Activated T-cell treated with anti-CD3 and anti-CD28 coated beads, Interleukin-2, amount 50 U/mL, for 24 hours (primary cell): Measurements from ENCODE around the gene PTPRM.

ENCODE experiments used
- DNase-seq: peaks from one replicate; pipeline ENCODE4 v3.0.0-alpha.2; 2020
- H3K27ac Mint-ChIP-seq: 2 replicates; pipeline ENCODE4 v1.8.0; 2020; ENCODE audit warnings: mild to moderate bottlenecking, mixed read lengths
- H3K27me3 Mint-ChIP-seq: 2 replicates; pipeline ENCODE4 v1.8.0; 2020; ENCODE audit warnings: mixed read lengths
- H3K36me3 Mint-ChIP-seq: 2 replicates; pipeline ENCODE4 v1.8.0; 2020; ENCODE audit warnings: low read depth, mixed read lengths
- H3K4me1 Mint-ChIP-seq: 2 replicates; pipeline ENCODE4 v1.8.0; 2020; ENCODE audit warnings: low read depth, mixed read lengths
- H3K4me3 Mint-ChIP-seq: 2 replicates; pipeline ENCODE4 v1.8.0; 2020; ENCODE audit warnings: mild to moderate bottlenecking, moderate library complexity, mixed read lengths
- H3K9me3 Mint-ChIP-seq: 2 replicates; pipeline ENCODE4 v1.8.0; 2020; ENCODE audit warnings: mixed read lengths

Gene PTPRM

DNA sequence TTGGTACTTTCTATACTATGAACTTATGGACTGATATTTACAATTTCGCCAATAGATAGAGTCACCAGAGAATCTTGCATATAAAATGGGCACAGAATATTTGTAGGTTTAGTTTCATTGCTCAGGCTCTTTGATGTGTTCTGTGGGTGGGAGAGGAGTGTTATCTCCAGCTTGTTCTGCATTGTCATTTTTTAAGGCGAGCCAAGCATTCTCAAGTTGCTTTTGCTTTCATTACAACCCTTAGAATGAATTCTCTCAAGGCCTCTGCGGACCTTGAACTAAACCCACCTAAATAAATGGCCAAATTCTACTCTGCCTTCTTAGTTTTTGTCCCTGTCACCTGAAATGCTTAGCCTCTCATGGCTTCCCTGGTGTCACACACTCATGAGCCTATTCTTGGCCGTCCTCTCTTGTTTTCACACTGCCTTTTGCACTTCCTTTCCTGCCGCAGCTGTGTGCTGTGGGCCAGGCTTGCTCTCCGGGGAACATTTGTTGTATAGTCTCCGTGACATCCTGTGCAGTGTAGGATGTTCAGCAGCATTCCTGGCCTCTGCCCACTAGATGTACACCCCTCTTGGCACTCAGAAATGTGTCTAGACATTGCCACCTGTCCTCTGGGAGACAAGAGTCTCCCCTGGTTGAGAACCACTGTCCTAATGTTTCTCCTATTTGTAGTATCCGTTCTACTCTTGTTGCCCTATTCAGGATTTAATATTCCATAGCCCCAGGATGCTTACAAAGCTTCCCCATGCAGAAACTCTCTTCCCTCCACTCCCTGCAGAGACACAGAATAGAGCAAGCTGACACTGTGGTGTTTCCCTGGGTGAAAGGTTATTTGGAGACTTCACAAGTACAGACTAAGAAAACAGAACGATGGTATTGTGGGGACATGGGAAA is 255.6 kb downstream of the PTPRM start:
- H3K36me3 Mint-ChIP-seq, result no peaks in the 10 kb centered on the region
- no peak overlapping the region for H3K4me3 Mint-ChIP-seq
- H3K4me1 Mint-ChIP-seq, result no peaks in the 10 kb centered on the region
- no peak for DNase-seq
- H3K9me3 Mint-ChIP-seq, result no peaks in the 10 kb centered on the region
- H3K27ac Mint-ChIP-seq, result no peak overlapping the region
- H3K27me3 Mint-ChIP-seq, result no peaks in the 10 kb centered on the region

DNA sequence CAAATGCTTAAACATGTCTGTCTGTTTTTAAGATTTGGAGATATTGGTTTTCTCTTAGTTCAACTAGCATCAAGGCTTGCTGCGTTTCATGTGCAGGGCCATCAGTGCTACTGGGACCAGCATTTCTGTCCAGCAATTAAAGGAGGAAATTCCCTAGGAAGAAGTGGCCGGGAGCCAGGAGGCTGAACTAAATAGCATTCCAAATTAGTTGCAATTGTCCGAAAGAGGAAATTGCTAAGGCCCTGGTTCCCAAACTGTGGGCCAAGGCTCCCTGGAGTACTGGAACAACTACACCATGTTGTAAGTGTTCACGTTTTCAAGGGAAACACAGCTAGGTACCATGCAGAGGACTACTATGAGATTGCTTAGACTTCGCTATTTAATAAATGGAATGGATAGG is 257.9 kb downstream of the PTPRM start:
- Mint-ChIP-seq H3K9me3 (no peaks in the 10 kb centered on the region), H3K4me3 (no peak overlapping the region)

GRCh38 chr18:7830468-7830867 is 263.4 kb downstream of the PTPRM start:
- no peaks in the 10 kb centered on the region for H3K36me3 Mint-ChIP-seq
- peaks cover 8% of the 10 kb centered on the region for H3K9me3 Mint-ChIP-seq
- no peaks in the 10 kb centered on the region for H3K4me1 Mint-ChIP-seq
- no peak overlapping the region for H3K4me3 Mint-ChIP-seq
- no peak overlapping the region for H3K27ac Mint-ChIP-seq
- H3K27me3 Mint-ChIP-seq, result no peaks in the 10 kb centered on the region
- DNase-seq, result no peak

More for the DNA sequence above, 257.9 kb downstream of the PTPRM start:
- H3K36me3 Mint-ChIP-seq, result no peaks in the 10 kb centered on the region
- DNase-seq, result no peak
- no peaks in the 10 kb centered on the region for H3K27me3 Mint-ChIP-seq
- no peak overlapping the region for H3K27ac Mint-ChIP-seq
- no peaks in the 10 kb centered on the region for H3K4me1 Mint-ChIP-seq

DNA sequence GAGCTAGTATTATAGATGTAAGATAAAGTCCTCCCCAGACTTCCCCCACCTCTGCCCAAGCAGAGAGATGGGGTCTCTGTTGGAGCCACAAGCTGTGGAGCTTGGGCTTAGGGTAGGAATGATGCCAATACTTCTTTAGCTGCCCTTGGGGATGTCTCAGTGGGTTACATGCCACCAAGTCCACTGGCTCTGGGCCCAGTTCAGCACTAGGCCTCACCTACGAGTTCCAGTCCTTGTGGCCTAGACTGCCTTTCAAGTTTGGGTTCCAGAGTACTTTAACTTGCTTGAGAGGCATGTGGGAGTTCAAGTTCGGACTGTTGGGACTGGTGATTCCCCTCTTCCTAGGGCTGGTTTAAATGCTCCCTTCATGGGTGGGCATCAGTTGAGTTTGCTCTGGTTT is 272.4 kb downstream of the PTPRM start:
- Mint-ChIP-seq H3K27me3 (no peaks in the 10 kb centered on the region), H3K27ac (no peak overlapping the region), H3K4me1 (peaks cover 4% of the 10 kb centered on the region), H3K9me3 (peaks cover 15% of the 10 kb centered on the region), H3K4me3 (no peak overlapping the region), H3K36me3 (no peaks in the 10 kb centered on the region)
- DNase-seq, result no peak

DNA sequence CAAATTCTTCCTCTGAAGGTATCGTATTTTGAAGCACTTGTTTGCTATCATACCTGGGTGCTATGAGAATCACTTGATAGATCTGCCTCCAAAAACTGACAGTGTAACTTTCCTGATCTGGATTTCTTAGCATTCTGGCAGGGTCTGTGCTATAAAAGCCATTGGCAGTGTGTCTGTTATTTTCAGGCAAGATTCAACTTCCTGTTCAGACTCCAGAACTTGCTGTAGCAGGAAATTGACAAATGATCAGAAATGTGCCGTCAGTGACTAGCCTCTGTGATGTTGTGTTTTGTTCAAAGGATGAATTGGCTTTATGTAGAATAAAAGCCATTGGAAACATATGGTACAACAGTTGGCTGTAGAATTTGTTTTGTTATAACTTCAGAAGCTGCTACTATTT is 273.3 kb downstream of the PTPRM start:
- Mint-ChIP-seq H3K4me3 (no peak overlapping the region), H3K27ac (no peak overlapping the region), H3K4me1 (peaks cover 4% of the 10 kb centered on the region), H3K36me3 (no peaks in the 10 kb centered on the region), H3K27me3 (no peaks in the 10 kb centered on the region), H3K9me3 (peaks cover 20% of the 10 kb centered on the region)
- no peak for DNase-seq

- Mint-ChIP-seq H3K4me1 (peaks cover 4% of the 10 kb centered on the region), H3K36me3 (no peaks in the 10 kb centered on the region), H3K9me3 (peaks cover 18% of the 10 kb centered on the region), H3K4me3 (no peak overlapping the region), H3K27me3 (no peaks in the 10 kb centered on the region), H3K27ac (no peak overlapping the region)
- no peak for DNase-seq
Measured at GRCh38 chr18:7844017-7844416, 276.9 kb downstream of the PTPRM start.

DNA sequence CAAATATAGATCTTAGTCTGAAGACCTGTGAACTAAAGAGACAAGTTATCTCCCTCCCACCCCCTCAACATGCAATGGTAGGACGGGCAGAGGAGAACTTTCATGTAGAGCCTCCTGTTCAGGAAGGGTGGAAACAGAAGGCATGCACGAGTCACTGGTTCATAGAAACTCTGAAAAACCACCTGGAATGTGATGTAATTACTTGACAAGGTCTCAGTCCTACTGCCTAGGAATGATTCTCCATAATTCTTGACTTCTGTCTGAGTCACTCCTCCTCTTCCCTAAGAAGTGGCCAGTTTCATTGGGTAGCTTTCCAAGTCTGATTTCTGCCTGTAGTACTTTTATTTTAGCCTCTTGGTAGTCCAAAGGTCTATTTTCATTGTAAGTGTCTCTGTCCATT is 277.3 kb downstream of the PTPRM start:
- Mint-ChIP-seq H3K27ac (no peak overlapping the region), H3K4me1 (peaks cover 4% of the 10 kb centered on the region), H3K27me3 (no peaks in the 10 kb centered on the region), H3K4me3 (no peak overlapping the region), H3K36me3 (no peaks in the 10 kb centered on the region), H3K9me3 (peaks cover 18% of the 10 kb centered on the region)
- DNase-seq, result no peak

GRCh38 chr18:7846335-7846734 is 279.2 kb downstream of the PTPRM start:
- Mint-ChIP-seq H3K36me3 (no peaks in the 10 kb centered on the region), H3K4me1 (no peaks in the 10 kb centered on the region), H3K9me3 (peaks cover 21% of the 10 kb centered on the region), H3K27me3 (no peaks in the 10 kb centered on the region), H3K4me3 (no peak overlapping the region), H3K27ac (no peak overlapping the region)
- no peak for DNase-seq

- Mint-ChIP-seq H3K4me1 (no peaks in the 10 kb centered on the region), H3K36me3 (no peaks in the 10 kb centered on the region), H3K27ac (no peak overlapping the region), H3K4me3 (no peak overlapping the region), H3K9me3 (peaks cover 27% of the 10 kb centered on the region), H3K27me3 (no peaks in the 10 kb centered on the region)
- no peak for DNase-seq
Measured at GRCh38 chr18:7847357-7848053, 280.4 kb downstream of the PTPRM start.

GRCh38 chr18:7848054-7848412 is 280.9 kb downstream of the PTPRM start:
- DNase-seq, result no peak
- Mint-ChIP-seq H3K4me1 (no peaks in the 10 kb centered on the region), H3K27ac (no peak overlapping the region), H3K4me3 (no peak overlapping the region), H3K27me3 (no peaks in the 10 kb centered on the region), H3K9me3 (peaks cover 27% of the 10 kb centered on the region), H3K36me3 (no peaks in the 10 kb centered on the region)

DNA sequence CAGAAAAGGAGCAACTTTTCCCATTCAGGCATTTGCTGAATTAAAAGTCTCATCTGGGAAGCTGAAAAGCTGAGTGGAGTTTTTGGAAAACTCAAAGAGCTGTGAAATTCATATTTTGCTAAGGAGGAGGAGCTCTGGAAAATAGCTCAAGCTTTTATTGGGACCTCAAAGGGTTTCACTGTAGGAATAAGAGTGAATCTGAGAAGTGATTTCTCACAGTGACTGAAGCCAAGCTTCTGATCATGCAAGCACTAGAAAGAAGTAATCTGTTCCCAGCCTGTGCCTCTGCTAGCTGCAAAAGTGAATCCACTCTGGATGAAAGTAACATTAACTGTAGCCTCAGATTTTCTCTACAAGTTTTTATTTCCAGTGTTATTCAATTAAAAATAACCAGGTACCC is 283.3 kb downstream of the PTPRM start:
- Mint-ChIP-seq H3K9me3 (peaks cover 14% of the 10 kb centered on the region), H3K36me3 (no peaks in the 10 kb centered on the region), H3K27ac (no peak overlapping the region), H3K4me3 (no peak overlapping the region), H3K27me3 (no peaks in the 10 kb centered on the region), H3K4me1 (no peaks in the 10 kb centered on the region)
- DNase-seq, result no peak

DNA sequence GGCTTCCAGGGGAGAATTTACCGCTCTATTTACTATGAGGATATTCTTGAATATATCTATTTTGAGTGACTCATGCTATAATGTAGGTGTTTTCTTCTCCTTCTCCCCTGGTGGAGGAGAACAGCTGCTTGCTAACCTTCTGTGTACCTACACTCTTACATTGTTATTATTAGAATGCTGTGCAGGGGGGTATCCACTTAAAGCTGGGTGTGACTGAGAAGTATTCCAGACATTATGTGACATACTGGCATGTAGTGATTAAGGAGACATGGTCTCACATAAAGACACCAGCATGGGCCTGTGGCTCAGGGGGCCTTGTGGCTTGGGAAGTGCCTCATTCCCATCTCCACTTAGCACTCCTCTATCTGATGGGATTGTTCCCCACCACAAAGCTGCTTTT is 287.9 kb downstream of the PTPRM start:
- no peak overlapping the region for H3K27ac Mint-ChIP-seq
- H3K4me1 Mint-ChIP-seq, result no peaks in the 10 kb centered on the region
- DNase-seq, result no peak
- no peaks in the 10 kb centered on the region for H3K27me3 Mint-ChIP-seq
- H3K4me3 Mint-ChIP-seq, result no peak overlapping the region
- H3K9me3 Mint-ChIP-seq, result peaks cover 11% of the 10 kb centered on the region
- no peaks in the 10 kb centered on the region for H3K36me3 Mint-ChIP-seq

- H3K9me3 Mint-ChIP-seq, result peaks cover 8% of the 10 kb centered on the region
- H3K27me3 Mint-ChIP-seq, result no peaks in the 10 kb centered on the region
- no peak for DNase-seq
- no peak overlapping the region for H3K4me3 Mint-ChIP-seq
- no peaks in the 10 kb centered on the region for H3K36me3 Mint-ChIP-seq
- no peaks in the 10 kb centered on the region for H3K4me1 Mint-ChIP-seq
- H3K27ac Mint-ChIP-seq, result no peak overlapping the region
Measured at GRCh38 chr18:7855671-7856070, 288.6 kb downstream of the PTPRM start.

GRCh38 chr18:7856116-7856515 is 289.0 kb downstream of the PTPRM start:
- H3K36me3 Mint-ChIP-seq, result no peaks in the 10 kb centered on the region
- H3K27ac Mint-ChIP-seq, result no peak overlapping the region
- no peak for DNase-seq
- H3K27me3 Mint-ChIP-seq, result no peaks in the 10 kb centered on the region
- peaks cover 8% of the 10 kb centered on the region for H3K9me3 Mint-ChIP-seq
- H3K4me1 Mint-ChIP-seq, result no peaks in the 10 kb centered on the region
- no peak overlapping the region for H3K4me3 Mint-ChIP-seq

DNA sequence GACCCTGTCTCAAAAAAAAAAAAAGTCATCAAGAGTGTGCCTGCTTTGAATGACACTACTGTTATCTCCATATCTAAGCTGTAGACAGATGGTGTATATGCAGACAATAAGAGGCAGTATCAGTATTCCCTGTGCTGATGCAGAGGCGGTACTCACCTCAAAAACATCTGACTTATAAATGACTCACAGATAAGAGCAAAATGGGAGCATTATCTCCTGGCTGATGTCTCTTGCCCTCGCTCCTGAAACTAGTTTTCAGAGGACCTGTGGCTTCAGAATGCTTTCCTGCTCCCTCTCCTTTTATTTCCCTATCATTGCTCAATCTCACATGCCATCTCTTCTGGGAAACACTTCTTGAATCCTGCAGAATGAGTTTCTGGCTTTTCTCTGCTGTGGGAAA is 289.6 kb downstream of the PTPRM start:
- Mint-ChIP-seq H3K4me1 (no peaks in the 10 kb centered on the region), H3K27ac (no peak overlapping the region), H3K27me3 (no peaks in the 10 kb centered on the region), H3K36me3 (no peaks in the 10 kb centered on the region), H3K4me3 (no peak overlapping the region), H3K9me3 (peaks cover 7% of the 10 kb centered on the region)
- DNase-seq, result no peak
